ENCODE results near the gene GPR35.

GPR35 gene

DNA sequence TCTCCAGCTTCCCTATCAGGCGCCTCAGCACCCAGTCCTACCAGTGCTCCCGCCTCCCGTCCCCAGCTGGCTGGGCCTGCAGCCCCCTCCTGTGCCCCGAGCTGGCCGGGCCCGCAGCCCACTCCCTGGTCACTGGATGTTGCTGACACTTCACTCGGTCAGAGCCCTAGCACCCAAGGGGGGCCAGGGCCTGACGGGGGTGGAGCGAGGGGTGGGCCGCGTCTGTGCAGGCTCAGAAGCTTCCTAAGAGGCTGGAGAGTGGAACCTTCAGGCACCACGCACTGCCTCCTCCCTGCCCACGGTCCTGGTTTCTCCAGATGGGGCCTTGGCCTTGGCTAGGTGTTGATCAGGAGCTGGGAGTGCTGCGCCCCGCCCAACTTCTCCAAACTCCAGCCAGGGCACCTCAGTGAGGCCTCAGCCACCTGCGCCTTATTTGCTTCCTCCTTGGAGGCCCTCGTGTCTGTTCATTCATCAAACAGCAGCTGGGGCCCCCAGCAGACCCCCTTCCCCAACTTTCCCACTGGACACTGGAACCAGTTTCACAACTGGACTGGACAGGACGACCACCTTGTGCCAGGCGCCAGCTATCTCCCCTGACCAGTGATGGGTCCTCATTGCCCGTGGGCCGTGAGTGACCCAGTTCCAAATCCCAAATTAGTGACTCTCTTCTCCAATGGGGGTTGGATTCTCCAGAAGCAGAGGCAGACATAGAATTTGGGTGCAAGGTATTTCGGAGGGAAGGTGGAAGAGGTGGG, 22.0 kb upstream of the GPR35 start:
- DNase-seq = no peak

DNA sequence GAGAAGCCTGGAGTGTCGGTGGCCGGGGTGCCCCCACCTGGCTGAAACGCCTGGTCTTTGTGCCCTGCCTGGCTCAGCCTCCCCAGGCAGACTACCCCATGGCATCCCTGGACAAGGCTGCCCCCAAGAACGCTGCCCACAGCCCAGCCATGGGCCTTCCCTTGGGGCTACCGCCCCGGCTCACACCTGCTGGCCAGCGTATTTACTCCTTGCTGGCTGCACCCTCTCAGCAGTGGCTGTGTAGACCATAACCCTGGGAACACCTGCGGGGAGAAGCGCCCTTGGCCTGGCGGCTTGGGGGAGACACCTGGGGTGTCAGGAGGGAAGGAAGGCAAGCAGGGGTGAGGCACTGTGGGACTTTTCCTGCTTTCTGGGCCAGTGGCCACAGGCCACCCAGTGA, 21.4 kb upstream of the GPR35 start:
- DNase-seq = no peak

DNA sequence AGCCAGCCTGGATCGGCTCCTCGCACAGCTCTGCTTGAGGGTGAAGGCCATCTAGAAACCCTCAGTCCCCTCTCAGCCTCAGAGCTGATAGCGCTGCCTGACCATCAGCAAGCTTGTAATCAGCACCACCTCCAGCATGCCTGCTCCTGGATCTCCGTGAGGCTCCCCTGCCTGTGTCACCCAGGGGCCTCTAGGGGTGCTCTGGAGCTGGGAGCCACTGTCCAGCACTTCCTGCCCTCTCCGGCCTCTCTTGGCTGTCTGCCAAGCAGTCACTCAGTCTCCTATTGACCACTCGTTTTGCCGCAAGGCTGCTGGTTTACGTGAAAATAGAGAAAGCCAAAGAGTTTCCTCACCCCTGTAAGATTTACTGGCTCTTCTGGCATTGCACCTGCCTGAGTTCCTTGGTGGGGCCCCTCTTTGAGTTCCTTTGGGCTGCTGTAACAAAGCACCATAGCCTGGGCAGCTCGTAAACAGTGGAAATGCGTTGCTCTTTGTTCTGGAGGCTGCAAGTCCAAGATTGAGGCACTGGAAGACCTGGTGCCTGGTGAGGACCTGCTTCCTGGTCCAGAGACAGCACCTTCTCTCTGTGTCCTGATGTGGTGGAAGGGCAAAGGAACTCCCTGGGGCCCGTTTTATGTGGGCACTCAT, 20.9 kb upstream of the GPR35 start:
- DNase-seq = peak; percentile 68

DNA sequence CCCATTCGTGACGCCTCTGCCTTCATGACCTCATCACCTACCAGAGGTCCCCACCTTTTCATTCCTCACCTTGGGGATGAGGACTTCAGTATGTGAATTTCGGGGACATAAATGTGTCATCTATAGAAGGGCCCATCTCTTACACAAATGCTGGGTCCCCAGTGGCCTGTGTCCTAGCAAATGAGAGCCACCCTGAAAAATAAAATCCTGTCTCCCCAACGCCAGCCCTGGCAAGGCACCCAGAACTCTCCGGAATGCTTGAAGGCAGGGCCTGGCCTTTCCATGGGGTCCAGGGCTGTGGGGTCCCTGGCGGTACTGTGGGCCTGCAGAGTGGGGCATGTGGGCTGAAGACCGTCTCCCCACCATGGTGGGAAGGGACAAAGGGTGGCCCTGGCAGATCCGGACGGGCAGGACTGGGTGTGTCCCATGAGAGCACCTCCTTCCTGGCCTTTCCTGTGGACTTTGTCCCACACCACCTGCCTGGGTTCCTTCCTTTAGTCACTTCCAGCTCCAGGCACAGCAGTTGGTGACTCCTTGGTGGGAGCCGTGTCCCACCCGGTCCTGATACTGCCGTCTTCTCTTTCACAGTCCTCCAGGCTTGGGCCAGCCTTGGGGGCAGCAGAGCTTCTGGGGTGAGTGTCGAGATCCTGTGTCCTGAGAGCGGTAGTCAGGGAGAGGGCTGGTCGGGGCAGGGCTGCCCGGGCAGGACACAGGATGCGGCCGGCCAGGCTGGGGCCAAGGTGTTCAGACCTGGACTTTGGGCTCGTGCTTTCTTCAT, 20.2 kb upstream of the GPR35 start:
- DNase-seq = no peak

DNA sequence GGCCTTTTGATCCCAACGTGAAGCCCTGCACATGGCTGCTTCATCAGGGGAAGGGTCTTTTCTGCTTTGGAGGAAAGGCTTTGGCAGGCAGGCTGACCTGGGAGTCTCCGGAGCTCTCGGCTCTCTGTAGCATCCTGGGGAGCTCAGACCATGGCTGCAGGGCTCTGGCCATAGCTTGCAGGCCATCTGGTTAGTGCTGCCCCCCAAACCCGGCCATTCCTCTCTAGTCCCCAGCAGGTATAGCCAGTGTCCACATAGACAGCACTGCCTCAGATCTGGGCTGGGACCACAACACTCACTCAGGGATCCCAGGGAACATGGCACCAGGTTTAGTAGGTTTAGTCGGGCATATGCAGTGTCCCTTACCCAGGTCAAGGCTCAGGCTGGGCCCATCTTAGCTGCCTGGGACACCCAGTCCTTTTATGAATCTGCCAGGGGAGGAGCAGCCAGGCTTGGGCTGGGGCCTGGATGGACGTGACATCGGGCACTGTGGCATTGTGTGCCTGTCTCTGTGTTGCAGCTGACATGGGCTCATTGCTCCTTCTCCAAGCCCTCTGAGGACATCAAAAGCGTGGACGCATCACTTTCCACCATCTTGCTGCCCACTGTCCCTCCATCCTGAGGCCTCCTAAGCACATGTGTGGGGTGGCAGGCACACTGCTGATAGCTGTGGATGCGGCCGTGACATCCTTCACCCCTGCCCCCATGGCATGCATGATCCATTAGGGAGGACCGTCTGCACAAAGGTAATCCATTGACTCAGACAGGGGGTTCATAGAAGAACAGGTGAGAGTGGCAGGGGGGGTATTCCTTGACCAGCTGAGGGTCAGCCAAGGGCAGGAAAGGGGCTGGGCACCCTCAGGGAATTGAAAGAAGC, 19.2 kb upstream of the GPR35 start:
- no peak for DNase-seq

DNA sequence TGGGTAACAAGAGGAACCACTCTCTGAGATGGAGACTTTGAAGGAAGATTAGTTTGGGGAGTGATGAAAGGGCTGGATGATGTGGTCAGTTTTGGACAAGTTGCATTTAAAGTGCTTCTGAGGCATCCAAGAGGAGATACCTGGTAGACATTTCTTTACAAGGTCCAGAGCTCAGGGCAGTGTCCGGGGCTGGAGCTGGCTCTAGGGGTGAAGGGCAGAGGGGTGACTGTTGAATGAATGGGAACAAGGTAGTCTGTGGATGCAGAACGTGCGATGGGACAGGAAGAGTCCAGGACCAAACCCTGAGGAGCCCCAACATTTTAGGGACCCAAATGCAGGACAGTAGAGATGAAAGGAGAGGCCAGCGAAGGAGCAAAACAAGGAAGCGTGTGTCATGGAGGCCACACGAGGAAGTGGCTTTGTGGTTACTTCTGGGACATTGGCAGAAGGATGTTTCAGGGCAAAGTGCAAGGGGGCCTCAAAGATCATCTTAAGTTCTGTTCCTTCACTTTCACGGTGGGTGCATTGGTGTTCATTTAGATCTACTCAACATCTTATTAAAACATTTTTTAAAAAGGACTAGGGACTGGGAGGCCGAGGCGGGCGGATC, 13.6 kb upstream of the GPR35 start:
- DNase-seq = peak; percentile 90

DNA sequence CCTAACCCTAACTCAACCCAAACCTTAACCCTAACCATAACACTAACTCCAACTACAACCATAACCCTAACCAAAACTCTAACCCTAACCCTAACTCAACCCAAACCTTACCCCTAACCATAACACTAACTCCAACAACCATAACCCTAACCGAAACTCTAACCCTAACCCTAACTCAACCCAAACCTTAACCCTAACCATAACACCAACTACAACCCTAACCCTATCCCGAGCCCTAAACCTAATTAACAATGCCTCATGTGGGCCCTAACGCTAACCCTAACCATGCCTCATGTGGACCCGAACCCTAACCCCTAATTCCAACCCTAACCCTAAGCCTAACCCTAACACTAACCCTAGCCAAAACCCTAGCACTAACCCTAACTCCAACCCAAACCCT, 11.5 kb upstream of the GPR35 start:
- no peak for DNase-seq

DNA sequence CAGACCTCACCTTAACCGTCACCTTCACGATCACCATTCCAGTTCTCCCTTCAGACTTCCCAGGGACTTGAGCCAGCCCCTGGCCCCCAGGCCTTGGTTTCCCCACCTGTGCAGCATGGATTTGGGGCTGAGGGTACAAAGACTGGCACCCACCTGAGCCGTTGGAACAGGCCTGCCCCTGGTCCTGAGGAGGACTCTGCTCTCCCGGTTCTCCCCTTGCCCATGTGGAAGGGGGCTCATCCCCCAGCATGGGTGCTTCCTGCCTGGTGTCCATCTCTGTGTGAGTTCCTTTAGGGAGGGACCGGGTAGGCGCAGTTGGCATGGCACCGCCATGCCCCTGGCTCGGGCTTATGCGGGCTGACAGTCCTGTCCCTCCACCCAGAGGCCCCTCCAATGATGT, 10.9 kb upstream of the GPR35 start:
- DNase-seq = no peak

DNA sequence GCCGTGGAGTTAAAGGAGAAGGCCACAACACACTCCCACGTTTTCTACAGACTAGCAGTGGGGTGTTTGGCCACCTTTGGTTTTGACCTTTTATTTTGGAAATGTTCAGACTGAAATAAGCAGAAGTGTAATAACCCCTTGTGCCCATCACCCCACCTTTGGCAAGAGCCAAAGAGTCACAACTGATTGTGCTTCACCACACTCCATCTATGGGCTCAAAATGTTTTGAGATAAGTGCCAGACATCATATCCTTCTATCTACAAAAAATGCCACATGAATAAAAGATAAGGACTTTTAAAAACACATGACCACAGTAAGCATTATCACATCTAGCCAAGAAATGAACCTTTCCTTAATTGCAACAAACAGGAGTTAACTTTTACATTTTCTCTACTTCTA, 9.9 kb upstream of the GPR35 start:
- peak; percentile 10 for DNase-seq

DNA sequence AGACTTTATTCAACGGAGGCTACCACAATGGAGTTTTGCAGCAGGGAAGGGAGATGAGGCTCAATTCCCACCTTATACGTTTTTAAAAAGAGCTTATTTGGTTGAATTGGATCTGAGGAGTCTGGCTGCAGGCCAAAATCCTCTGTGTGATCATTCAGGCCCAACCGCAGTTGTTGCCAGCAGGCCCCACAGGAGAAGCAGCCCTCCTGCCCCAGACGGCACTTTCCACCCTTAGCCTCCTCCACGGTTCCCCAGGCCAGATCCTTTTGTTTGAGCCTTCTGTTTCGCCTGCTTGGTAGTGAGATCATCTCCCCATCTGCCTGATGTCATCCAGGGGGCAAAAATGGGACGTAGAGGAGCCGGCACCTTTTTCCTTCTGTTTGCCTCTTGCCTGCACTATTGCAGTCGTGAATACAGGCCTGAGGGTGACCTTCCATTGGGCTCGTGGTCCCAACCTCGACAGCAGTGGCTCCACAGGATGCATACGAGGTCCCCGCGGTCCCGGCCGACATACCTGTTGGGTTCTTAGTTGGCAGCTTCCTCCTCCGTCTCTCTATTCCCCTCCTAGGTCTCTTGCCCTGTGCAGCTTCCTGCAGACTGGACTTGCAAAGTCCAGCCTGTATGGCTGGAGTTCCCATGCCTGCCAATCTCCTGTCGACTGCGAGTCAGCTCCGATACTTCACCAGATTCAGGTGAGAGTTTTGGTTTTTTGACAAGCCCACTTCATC, 9.3 kb upstream of the GPR35 start:
- peak; percentile 32 for DNase-seq

DNA sequence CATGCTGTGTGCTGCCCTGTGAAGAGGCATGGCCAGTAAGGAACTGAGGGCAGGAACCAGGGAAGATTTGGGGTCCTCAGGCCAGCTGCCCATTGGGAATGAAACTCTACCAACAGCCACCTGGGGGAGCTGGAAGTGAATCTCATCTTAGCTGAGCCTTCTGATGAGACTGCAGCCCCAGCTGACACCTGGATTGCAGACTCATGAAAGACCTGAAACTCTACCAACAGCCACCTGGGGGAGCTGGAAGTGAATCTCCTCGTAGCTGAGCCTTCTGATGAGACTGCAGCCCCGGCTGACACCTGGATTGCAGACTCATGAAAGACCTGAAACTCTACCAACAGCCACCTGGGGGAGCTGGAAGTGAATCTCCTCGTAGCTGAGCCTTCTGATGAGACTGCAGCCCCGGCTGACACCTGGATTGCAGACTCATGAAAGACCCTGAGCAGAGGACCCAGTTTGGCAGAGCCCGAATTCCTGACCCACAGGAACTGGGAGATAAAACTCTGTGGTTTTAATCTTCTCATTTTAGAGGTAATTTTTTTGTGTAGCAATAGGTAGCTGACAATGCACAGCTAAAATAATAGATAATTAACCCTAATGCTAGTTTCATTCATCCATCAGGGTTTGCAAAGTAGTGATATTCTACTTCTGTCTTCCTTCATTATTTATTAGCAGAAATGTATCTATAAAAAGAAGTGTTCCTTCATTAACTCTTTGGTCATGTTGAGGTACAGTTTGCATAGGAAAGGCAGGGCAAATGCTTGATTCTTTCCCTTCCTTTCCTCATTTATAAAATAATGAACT, 8.2 kb upstream of the GPR35 start:
- DNase-seq = peak; percentile 3

DNA sequence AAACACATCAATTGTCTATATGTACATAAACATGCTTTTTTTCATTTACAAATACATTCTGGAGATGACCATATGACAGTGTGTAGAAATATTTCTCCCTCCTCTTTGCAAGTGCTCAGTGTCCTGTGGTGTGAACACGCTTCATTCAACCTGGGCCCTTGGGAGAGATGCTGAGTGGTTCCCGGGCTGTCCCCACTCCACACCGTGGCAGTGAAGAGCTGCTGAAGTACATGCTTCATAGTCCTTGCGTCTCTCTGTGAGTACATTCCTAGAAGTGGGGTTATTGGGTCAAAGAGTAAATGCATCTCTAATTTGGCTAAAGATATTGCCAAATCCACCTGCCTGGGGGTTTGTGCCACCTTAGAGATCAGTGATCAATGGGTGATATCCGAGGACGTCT, 6.5 kb upstream of the GPR35 start:
- no peak for DNase-seq

DNA sequence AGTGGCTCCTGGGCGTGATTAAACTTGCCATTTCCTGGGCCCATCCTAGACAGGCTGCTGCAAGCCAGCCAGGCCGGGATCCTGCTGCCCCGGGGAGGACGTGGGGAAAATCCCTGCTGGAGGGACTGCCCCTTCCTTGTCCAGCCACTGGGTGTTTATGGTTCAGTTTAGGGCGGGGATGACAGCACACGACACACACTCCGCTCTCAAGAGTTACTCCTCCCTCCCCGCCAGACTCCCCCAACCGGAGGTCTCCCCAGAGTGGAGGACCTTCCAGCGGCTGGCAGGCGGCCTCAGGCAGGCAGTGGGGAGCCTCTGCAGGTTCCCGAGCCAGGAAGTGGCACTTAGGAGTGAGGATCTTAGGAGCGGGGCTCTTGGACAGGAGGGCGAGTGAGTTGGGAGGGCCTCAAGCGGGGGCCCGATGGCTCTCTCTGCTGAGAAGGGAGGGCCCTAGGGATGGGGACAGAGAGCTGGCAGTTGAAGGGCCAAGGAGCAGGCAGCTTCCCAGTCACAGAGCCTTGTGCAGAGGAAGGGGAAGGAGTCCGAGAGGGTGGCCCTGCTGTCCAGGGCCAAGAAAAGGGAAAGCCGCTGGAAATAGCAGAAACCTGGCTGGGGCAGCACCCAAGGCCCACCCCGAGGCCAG, 5.7 kb upstream of the GPR35 start:
- DNase-seq = no peak

DNA sequence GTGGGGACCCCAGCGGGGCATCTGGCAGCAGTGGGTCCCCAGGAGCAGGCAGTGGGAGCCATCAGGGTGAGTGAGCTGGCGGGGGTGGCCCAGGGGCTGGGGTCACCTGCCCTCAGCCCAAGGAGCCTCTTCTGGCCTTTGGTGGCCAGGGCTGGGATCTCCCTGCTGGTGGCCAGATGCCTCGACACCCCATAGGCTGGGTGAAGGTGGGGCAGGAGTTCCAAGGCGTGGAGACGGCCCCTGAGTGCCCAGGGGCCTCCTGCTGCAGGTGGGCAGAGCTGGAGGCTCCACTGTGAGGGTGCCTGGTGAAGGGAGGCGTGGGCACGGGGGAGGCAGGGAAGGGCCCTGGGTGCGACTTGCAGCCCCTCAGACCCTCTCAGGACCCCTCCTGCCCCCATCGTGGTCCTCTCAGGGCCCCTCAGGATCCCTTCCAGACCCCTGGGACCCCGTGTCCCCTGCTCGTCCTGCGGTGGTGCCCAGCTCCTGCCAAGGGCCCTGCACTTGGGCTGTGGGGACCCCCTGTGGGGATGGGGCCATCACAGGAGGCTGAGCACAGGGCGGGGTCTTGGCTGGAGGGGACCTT, 5.0 kb upstream of the GPR35 start:
- DNase-seq = no peak

DNA sequence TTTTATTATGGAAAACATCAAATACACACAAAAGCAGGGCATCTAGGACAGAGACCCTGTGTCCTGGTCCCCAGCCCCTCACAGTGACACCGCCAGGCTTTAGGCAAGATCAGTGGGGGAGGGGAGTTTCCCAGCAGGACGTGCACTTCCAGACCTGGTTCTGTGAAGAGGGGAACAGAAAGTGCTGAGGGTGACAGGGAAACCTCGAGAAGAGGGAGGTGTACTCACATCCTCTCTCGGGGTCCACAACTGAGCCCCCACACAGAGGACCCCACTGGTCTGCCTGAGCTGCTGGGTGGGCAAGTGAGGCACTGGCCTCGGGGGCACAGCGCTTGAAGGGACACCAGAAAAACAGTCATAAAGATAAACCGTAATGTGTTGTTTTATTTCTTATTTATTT, 4.4 kb upstream of the GPR35 start:
- peak; percentile 68 for DNase-seq

DNA sequence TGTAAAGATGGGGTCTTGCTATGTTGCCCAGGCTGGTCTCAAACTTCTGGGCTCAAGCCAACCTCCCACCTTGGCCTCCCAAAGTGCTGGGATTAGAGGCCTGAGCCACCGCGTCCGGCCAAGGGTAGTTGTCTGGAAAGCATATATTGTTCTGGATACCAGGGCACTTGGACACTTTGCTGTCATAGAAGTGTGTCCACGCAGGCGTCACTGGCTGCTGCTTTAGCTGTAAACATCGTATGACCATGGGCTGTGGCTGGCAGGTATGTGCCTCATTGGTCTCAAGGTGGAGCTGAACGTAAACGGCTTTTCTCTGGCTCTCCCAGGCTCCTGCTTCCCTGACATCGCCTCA, 3.2 kb upstream of the GPR35 start:
- DNase-seq = no peak

DNA sequence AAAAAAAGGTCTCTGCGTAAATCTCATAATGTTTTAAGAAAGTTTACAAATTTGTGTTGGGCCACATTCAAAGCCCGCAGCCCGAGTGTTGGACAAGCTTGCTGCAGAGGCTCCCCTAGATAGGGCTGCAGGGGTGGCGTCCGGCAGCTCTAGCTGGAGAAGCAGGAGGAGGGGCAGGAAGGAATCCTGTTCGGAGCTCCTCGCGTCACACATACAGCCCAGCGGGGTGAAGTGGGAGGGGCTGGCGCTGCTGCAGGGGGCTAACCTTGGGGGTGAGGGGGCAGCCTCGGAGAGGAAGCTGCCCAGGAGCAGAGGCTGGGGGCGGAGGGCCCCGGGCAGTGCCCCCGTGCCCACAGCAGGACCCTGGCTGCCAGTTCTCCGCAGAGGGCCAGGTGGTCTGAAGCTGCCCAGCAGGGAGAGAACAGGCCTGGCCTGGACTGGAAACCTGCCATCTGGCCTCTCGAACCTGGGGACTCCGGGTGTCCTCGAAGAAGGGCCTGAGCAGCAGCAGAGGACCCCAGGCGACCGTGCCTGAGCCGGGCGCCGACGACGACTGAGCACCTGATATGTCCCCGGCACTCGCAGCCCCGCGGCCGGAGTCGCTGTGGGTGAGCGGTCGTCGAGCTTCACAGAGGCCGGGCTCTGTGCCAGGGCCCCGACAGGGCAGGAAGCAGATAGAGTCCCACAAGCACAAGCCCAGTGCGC, 2.6 kb upstream of the GPR35 start:
- no peak for DNase-seq

DNA sequence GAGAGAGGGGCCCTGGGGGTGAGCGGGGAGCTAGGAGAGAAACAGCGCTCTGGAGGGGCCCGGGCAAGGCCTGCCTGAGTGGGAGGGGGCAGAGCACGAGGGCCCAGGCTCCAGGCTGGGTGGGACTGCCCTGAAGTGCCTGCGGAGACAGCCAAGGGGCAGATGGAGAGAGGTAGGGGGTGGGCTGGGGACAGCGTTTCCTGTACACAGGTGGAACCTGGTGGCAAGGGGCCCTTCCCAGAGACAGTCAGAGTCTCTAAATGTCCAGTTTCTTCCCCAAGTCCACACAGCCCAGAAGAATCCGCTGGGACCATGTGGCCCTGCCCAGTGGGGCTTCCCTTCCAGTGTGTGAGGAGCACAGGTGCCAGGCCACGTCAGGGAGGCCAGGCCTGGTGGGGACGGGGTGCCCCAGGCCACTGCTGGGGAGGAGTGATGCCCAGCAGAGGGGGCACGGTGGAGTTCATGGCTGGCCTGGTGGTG, 1.7 kb upstream of the GPR35 start:
- no peak for DNase-seq

All from MV-4-11 (cell line).